Calu3 (cell line): ENCODE data around the gene NBAS. TPM values are rescaled to one million over a fixed set of nuclear protein-coding genes. Genes with fewer than 3 reads are reported as not detected.

ENCODE experiments used
- BruUV-seq: library from RNA; stranded (reverse); fragments of 400-500 nt; replicated peaks from 2 replicates; lab custom pipeline; 2021; lab: Mats Ljungman, UMichigan
- CTCF ChIA-PET: fragments of 300-600 bp; sonication (Branson Sonifier 250); formaldehyde crosslinking; loops from one replicate; lab custom pipeline; 2022; ENCODE audit warnings: antibody characterized with exemption; lab: Charles Lee
- DNase-seq: peaks from one replicate; pipeline ENCODE4 v3.0.0; 2022
- H3K27ac Mint-ChIP-seq: one replicate; pipeline ENCODE4 v1.8.0; 2022; ENCODE audit warnings: mixed read lengths; ENCODE audit not compliant: unreplicated experiment
- H3K27me3 Mint-ChIP-seq: one replicate; pipeline ENCODE4 v1.8.0; 2022; ENCODE audit warnings: mixed read lengths; ENCODE audit not compliant: unreplicated experiment
- H3K36me3 Mint-ChIP-seq: one replicate; pipeline ENCODE4 v1.8.0; 2022; ENCODE audit warnings: mild to moderate bottlenecking, moderate library complexity, mixed read lengths; ENCODE audit not compliant: insufficient read depth, unreplicated experiment
- H3K4me1 Mint-ChIP-seq: one replicate; pipeline ENCODE4 v1.8.0; 2022; ENCODE audit warnings: mild to moderate bottlenecking, low read depth, mixed read lengths; ENCODE audit not compliant: unreplicated experiment
- H3K4me3 Mint-ChIP-seq: one replicate; pipeline ENCODE4 v1.8.0; 2022; ENCODE audit warnings: mild to moderate bottlenecking, low read depth, moderate library complexity, mixed read lengths; ENCODE audit not compliant: unreplicated experiment
- H3K9me3 Mint-ChIP-seq: one replicate; pipeline ENCODE4 v1.8.0; 2022; ENCODE audit warnings: low read depth, mixed read lengths; ENCODE audit not compliant: unreplicated experiment
- CTCF ChIP-seq: fragments of 200-600 bp; IDR thresholded peaks from one replicate; pipeline ENCODE4 v1.8.0; 2022; ENCODE audit warnings: antibody characterized with exemption; ENCODE audit not compliant: unreplicated experiment
- intact Hi-C: fragments of 100-400 bp; cut with micrococcal nuclease; formaldehyde crosslinking; loops from one replicate; pipeline ENCODE4 v1.10.0; 2022; ENCODE audit not compliant: unreplicated experiment
- total RNA-seq: library from RNA; stranded (reverse); gene quantifications from 2 replicates; pipeline ENCODE4 v1.2.3, GENCODE V29; 2022

NBAS gene
- total RNA-seq, 1 experiment from 2014 or later, result 30.4 TPM

GRCh38 chr2:15201009-15201408, 360.1 kb downstream of the NBAS start:
- no peak overlapping the region for H3K27ac Mint-ChIP-seq

GRCh38 chr2:15200581-15200980, 360.6 kb downstream of the NBAS start:
- Mint-ChIP-seq H3K9me3 (peaks cover 2% of the 10 kb centered on the region), H3K36me3 (no peaks in the 10 kb centered on the region), H3K27ac (no peak overlapping the region), H3K27me3 (no peaks in the 10 kb centered on the region), H3K4me3 (no peak overlapping the region), H3K4me1 (peaks cover 16% of the 10 kb centered on the region)
- intact Hi-C loops, result no loop called here
- DNase-seq, result no peak
- no peak for TF ChIP-seq CTCF
- no TSS peak for BruUV-seq
- CTCF ChIA-PET, result no interaction called here

More at GRCh38 chr2:15201009-15201408, 360.1 kb downstream of the NBAS start:
- CTCF ChIA-PET, result no interaction called here
- no peak for TF ChIP-seq CTCF
- no peaks in the 10 kb centered on the region for H3K36me3 Mint-ChIP-seq
- intact Hi-C loops, result no loop called here
- H3K27me3 Mint-ChIP-seq, result no peaks in the 10 kb centered on the region
- peaks cover 2% of the 10 kb centered on the region for H3K9me3 Mint-ChIP-seq
- no peak overlapping the region for H3K4me3 Mint-ChIP-seq
- no peak for DNase-seq
- no TSS peak for BruUV-seq
- H3K4me1 Mint-ChIP-seq, result peaks cover 12% of the 10 kb centered on the region

- BruUV-seq, result no TSS peak
- no peaks in the 10 kb centered on the region for H3K36me3 Mint-ChIP-seq
Observed at GRCh38 chr2:15198051-15198450, 363.1 kb downstream of the NBAS start.

GRCh38 chr2:15195813-15196212, 365.3 kb downstream of the NBAS start:
- DNase-seq, result no peak
- H3K9me3 Mint-ChIP-seq, result no peaks in the 10 kb centered on the region
- intact Hi-C loops, result no loop called here
- CTCF ChIA-PET, result no interaction called here
- no TSS peak for BruUV-seq
- H3K27me3 Mint-ChIP-seq, result no peaks in the 10 kb centered on the region
- H3K27ac Mint-ChIP-seq, result no peak overlapping the region
- H3K4me3 Mint-ChIP-seq, result no peak overlapping the region
- peaks cover 17% of the 10 kb centered on the region for H3K4me1 Mint-ChIP-seq
- no peak for TF ChIP-seq CTCF
- no peaks in the 10 kb centered on the region for H3K36me3 Mint-ChIP-seq

More at GRCh38 chr2:15198051-15198450, 363.1 kb downstream of the NBAS start:
- Mint-ChIP-seq H3K9me3 (no peaks in the 10 kb centered on the region), H3K4me1 (peaks cover 17% of the 10 kb centered on the region), H3K27ac (no peak overlapping the region), H3K27me3 (no peaks in the 10 kb centered on the region), H3K4me3 (no peak overlapping the region)
- TF ChIP-seq CTCF, result no peak
- CTCF ChIA-PET, result no interaction called here
- DNase-seq, result no peak
- intact Hi-C loops, result no loop called here
